CD14-positive monocyte (primary cell): ENCODE data around the gene DPYD. TPM values are rescaled to one million over a fixed set of nuclear protein-coding genes. Genes with fewer than 3 reads are reported as not detected.

Source experiments
- DNase-seq, 3 donors: peaks; one replicate each; pipeline ENCODE4 v3.0.0-alpha.2; 2011 to 2022
- H2AFZ ChIP-seq: 2 replicates; pipeline ENCODE4 v1.6.0; 2012; ENCODE audit warnings: mild to moderate bottlenecking, low read depth, low read length, inconsistent platforms; ENCODE audit not compliant: insufficient read depth, poor library complexity, severe bottlenecking
- H3K27ac ChIP-seq, 2 donors: 1 replicate in 1 of 2; 2 replicates in 1 of 2; pipeline ENCODE4 v1.5.1; 2012 to 2013; ENCODE audit warnings: low read length in 2 of 2, control low read depth in 1 of 2, inconsistent platforms in 1 of 2, low read depth in 1 of 2, mild to moderate bottlenecking in 1 of 2
- H3K27me3 ChIP-seq, 2 donors: one replicate each; pipeline versions ENCODE4 v1.6.0 to v1.6.1; 2011 to 2013; ENCODE audit warnings: low read length in 2 of 2; ENCODE audit not compliant: control insufficient read depth in 2 of 2, insufficient read depth in 2 of 2
- H3K36me3 ChIP-seq, 2 donors: replicated peaks in 1 of 2; 1 replicate in 1 of 2; 2 replicates in 1 of 2; pipeline versions ENCODE4 v1.5.1 to v1.6.1; 2012 to 2013; ENCODE audit warnings: low read length in 2 of 2, control low read depth in 1 of 2, inconsistent platforms in 1 of 2, mild to moderate bottlenecking in 1 of 2; ENCODE audit not compliant: insufficient read depth in 2 of 2, control insufficient read depth in 1 of 2
- H3K4me1 ChIP-seq, 2 donors: 1 replicate in 1 of 2; 2 replicates in 1 of 2; pipeline versions ENCODE4 v1.5.1 to v1.6.1; 2012 to 2013; ENCODE audit warnings: low read length in 2 of 2, control low read depth in 1 of 2, inconsistent platforms in 1 of 2, mild to moderate bottlenecking in 1 of 2, moderate library complexity in 1 of 2; ENCODE audit not compliant: insufficient read depth in 2 of 2, control insufficient read depth in 1 of 2
- H3K4me2 ChIP-seq: replicated peaks from 2 replicates; pipeline ENCODE3; 2012; ENCODE audit warnings: low read length, moderate library complexity, mild to moderate bottlenecking; ENCODE audit not compliant: poor library complexity, severe bottlenecking; ENCODE audit errors: extremely low read depth
- H3K4me3 ChIP-seq, 3 experiments: fragments of 200-600 bp in 1 of 3; sonication (generic) in 1 of 3; replicated peaks in 1 of 3; 1 replicate in 2 of 3; 2 replicates in 1 of 3; pipeline ENCODE4 v1.5.1; 2011 to 2013; ENCODE audit warnings: low read length in 3 of 3, mild to moderate bottlenecking in 3 of 3, control low read depth in 2 of 3, low read depth in 2 of 3, inconsistent platforms in 1 of 3, moderate library complexity in 1 of 3
- H3K79me2 ChIP-seq: 2 replicates; pipeline ENCODE4 v1.6.0; 2012; ENCODE audit warnings: mild to moderate bottlenecking, control low read depth, inconsistent platforms, low read length, moderate library complexity; ENCODE audit not compliant: insufficient read depth
- H3K9ac ChIP-seq: 2 replicates; pipeline ENCODE4 v1.6.0; 2017; ENCODE audit warnings: low read length, mild to moderate bottlenecking; ENCODE audit not compliant: insufficient read depth, poor library complexity, severe bottlenecking
- H3K9me3 ChIP-seq, 2 donors: replicated peaks in 1 of 2; 1 replicate in 1 of 2; 2 replicates in 1 of 2; pipeline versions ENCODE4 v1.5.1 to v1.6.1; 2012 to 2013; ENCODE audit warnings: low read length in 2 of 2, control low read depth in 1 of 2; ENCODE audit not compliant: control insufficient read depth in 1 of 2, insufficient read depth in 1 of 2
- H4K20me1 ChIP-seq: 2 replicates; pipeline ENCODE4 v1.6.0; 2012; ENCODE audit warnings: mild to moderate bottlenecking, low read length, control low read depth, moderate library complexity; ENCODE audit not compliant: insufficient read depth
- H3K27ac Mint-ChIP-seq, 7 donors: one replicate each; pipeline ENCODE4 v1.8.0; 2020; ENCODE audit warnings: mild to moderate bottlenecking in 7 of 7, mixed read lengths in 7 of 7, moderate library complexity in 6 of 7, inconsistent platforms in 2 of 7
- H3K27me3 Mint-ChIP-seq, 3 donors: one replicate each; pipeline ENCODE4 v1.8.0; 2021 to 2022; ENCODE audit warnings: low read depth in 3 of 3, mild to moderate bottlenecking in 3 of 3, mixed read lengths in 3 of 3, moderate library complexity in 3 of 3, inconsistent platforms in 1 of 3
- H3K36me3 Mint-ChIP-seq, 2 donors: one replicate each; pipeline ENCODE4 v1.8.0; 2020; ENCODE audit warnings: mixed read lengths in 2 of 2, inconsistent platforms in 1 of 2, mild to moderate bottlenecking in 1 of 2
- H3K4me1 Mint-ChIP-seq: one replicate; pipeline ENCODE4 v1.8.0; 2020; ENCODE audit warnings: mild to moderate bottlenecking, mixed read lengths
- H3K4me3 Mint-ChIP-seq, 2 donors: one replicate each; pipeline ENCODE4 v1.8.0; 2020; ENCODE audit warnings: mild to moderate bottlenecking in 2 of 2, mixed read lengths in 2 of 2, moderate library complexity in 1 of 2
- H3K9me3 Mint-ChIP-seq, 7 donors: one replicate each; pipeline ENCODE4 v1.8.0; 2020 to 2022; ENCODE audit warnings: mixed read lengths in 7 of 7, mild to moderate bottlenecking in 6 of 7, moderate library complexity in 6 of 7, inconsistent platforms in 2 of 7
- CTCF ChIP-seq: fragments of 200-600 bp; IDR thresholded peaks from one replicate; pipeline ENCODE4 v1.8.0; 2022; ENCODE audit warnings: antibody characterized with exemption, mild to moderate bottlenecking
- WGBS: methylation state at CpG from one replicate; pipeline ENCODE4 v1.1.5; 2013; ENCODE audit warnings: missing lambda C conversion rate; ENCODE audit not compliant: insufficient coverage; 5-methylcytosine and 5-hydroxymethylcytosine counted together
- intact Hi-C, 2 donors: fragments of 100-400 bp; cut with micrococcal nuclease; formaldehyde crosslinking; loops; one replicate each; pipeline versions ENCODE4 v1.15.0 to v1.15.1; 2023
- polyA plus RNA-seq, 3 donors: library from polyadenylated mRNA; depleted of rRNA in 1 of 3; unstranded in 2 of 3; stranded (reverse) in 1 of 3; fragments of 300-500 nt in 2 of 3; fragments of >200 nt in 1 of 3; fragmentation: Illumina TruSeq in 2 of 3; gene quantifications; 1 replicate in 2 of 3; 2 replicates in 1 of 3; pipeline ENCODE4 v1.2.3, GENCODE V29; 2012 to 2021

The DPYD gene
- polyA plus RNA-seq, 3 donors, result 87.6 to 171 (median 144) TPM

GRCh38 chr1:97366984-97367383 is 553.9 kb downstream of the DPYD start:
- Mint-ChIP-seq H3K36me3 (peaks cover 54 to 68% of the 10 kb centered on the region in 2 donors), H3K27me3 (no peaks in the 10 kb centered on the region), H3K4me1 (no peaks in the 10 kb centered on the region), H3K9me3 (peaks cover 0 to 4% (median 1%) of the 10 kb centered on the region in 7 donors), H3K27ac (no peak overlapping the region), H3K4me3 (no peak overlapping the region)
- H3K4me3 ChIP-seq, result no peak overlapping the region
- no peak for TF ChIP-seq CTCF
- no peak overlapping the region for H3K4me2 ChIP-seq
- H3K9ac ChIP-seq, result no peak overlapping the region
- no peaks in the 10 kb centered on the region for H3K79me2 ChIP-seq
- H3K9me3 ChIP-seq, result no peaks in the 10 kb centered on the region
- no peak for DNase-seq
- H3K36me3 ChIP-seq, result peaks cover 37 to 88% of the 10 kb centered on the region in 2 donors
- no peaks in the 10 kb centered on the region for H3K4me1 ChIP-seq
- H3K27me3 ChIP-seq, result no peaks in the 10 kb centered on the region
- H3K27ac ChIP-seq, result no peak overlapping the region
- intact Hi-C loops, result no loop called here
- peaks cover 13% of the 10 kb centered on the region for H4K20me1 ChIP-seq
- WGBS, result no CpG with 5 or more reads among the region's 3 CpGs
- H2AFZ ChIP-seq, result no peak overlapping the region

DNA sequence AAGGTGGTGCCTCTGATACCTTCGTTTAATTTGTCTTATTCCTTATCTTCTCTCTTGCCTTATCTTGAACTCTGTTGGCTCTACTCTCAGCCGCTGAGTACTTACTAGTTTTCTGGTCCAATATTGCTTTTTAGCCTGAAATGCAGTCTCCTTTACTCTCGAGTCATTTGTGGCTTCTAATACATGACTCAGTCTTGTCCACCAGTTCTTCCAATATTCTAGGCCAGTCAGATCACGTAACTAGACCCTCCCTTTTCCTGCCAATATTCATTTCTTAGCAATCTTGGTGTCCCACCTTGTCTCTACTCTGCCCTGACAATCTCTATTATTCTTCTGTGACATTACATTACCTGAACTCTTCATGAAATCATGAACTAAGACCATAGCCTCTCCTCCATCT is 555.8 kb downstream of the DPYD start:
- Histone ChIP-seq H3K4me1 (no peaks in the 10 kb centered on the region), H3K79me2 (no peaks in the 10 kb centered on the region), H3K36me3 (peaks cover 24 to 69% of the 10 kb centered on the region in 2 donors), H2AFZ (no peak overlapping the region), H3K9me3 (no peaks in the 10 kb centered on the region), H3K27ac (no peak overlapping the region), H4K20me1 (peaks cover 9% of the 10 kb centered on the region), H3K27me3 (no peaks in the 10 kb centered on the region), H3K4me2 (no peak overlapping the region), H3K9ac (no peak overlapping the region), H3K4me3 (no peak overlapping the region)
- 100% methylated on average over 4 of the region's 4 CpGs for WGBS
- Mint-ChIP-seq H3K4me1 (no peaks in the 10 kb centered on the region), H3K27me3 (no peaks in the 10 kb centered on the region), H3K4me3 (no peak overlapping the region), H3K9me3 (peaks cover 0 to 4% (median 2%) of the 10 kb centered on the region in 7 donors), H3K36me3 (peaks cover 54 to 75% of the 10 kb centered on the region in 2 donors), H3K27ac (no peak overlapping the region)
- intact Hi-C loops, result no loop called here
- TF ChIP-seq CTCF, result no peak
- no peak for DNase-seq
